ENCODE results near the gene SRRM5.

- no peak for TF ChIP-seq POLR2A (IDR thresholded peaks at IDR 0.05)
- no peak for TF ChIP-seq CTCF (IDR thresholded peaks at IDR 0.05)
- TF ChIP-seq POLR2AphosphoS5 (IDR thresholded peaks at IDR 0.05) = no peak
Measured at GRCh38 chr19:43609872-43610271, 2.0 kb upstream of the SRRM5 start.
